Breast epithelium (tissue), 3 donors: ENCODE results near the gene MIOS.

Source experiments
- CTCF ChIP-seq, 3 donors: fragments of 450-650 bp; IDR thresholded peaks; one replicate each; pipeline ENCODE4 v1.5.1; 2016 to 2017; ENCODE audit warnings: antibody characterized with exemption in 3 of 3, mild to moderate bottlenecking in 3 of 3, moderate library complexity in 3 of 3
- POLR2A ChIP-seq: fragments of 450-650 bp; IDR thresholded peaks from one replicate; pipeline ENCODE4 v1.6.1; 2016; ENCODE audit warnings: antibody characterized with exemption, mild to moderate bottlenecking, moderate library complexity

- TF ChIP-seq CTCF (IDR thresholded peaks at IDR 0.05) (no peak), POLR2A (no peak)
These were observed 84.1 kb downstream of the MIOS start for GRCh38 chr7:7650682-7651206.
